ENCODE measurements around the gene NBDY. TPM values are rescaled to one million over a fixed set of nuclear protein-coding genes. Genes with fewer than 3 reads are reported as not detected.

Gene NBDY
- total and polyA plus RNA-seq, 2 of the 13 experiments (the other 11 are each of a cell fraction or from before 2014, with no cell fraction given), result 1.4 to 1.7 TPM

GRCh38 chrX:56727531-56727930, 1.5 kb upstream of the NBDY start:
- Histone ChIP-seq H2AFZ (ENCODE audit: low read length) (no peak overlapping the region), H3K36me3 (replicated peaks in 1 of 2; ENCODE audit: control insufficient read depth in 1 of 2, insufficient read depth in 2 of 2, low read length in 2 of 2) (no peaks in the 10 kb centered on the region), H3K27me3 (ENCODE audit: control insufficient read depth in 1 of 2, insufficient read depth in 2 of 2, low read length in 2 of 2) (no peaks in the 10 kb centered on the region), H3K4me1 (ENCODE audit: insufficient read depth, low read length) (no peaks in the 10 kb centered on the region), H3K79me2 (ENCODE audit: insufficient read depth, low read length) (no peaks in the 10 kb centered on the region), H3K4me2 (ENCODE audit: low read depth, low read length) (no peak overlapping the region), H3K9ac (ENCODE audit: insufficient read depth, low read depth, low read length) (no peak overlapping the region), H3K27ac (ENCODE audit: extremely low read length, insufficient read depth, low read length) (no peak overlapping the region), H3K4me3 (replicated peaks in 1 of 3; ENCODE audit: insufficient read depth in 1 of 3, low read depth in 2 of 3, low read length in 3 of 3) (no peak overlapping the region), H3K9me3 (ENCODE audit: low read length) (no peaks in the 10 kb centered on the region), H4K20me1 (ENCODE audit: insufficient read depth, low read length) (no peaks in the 10 kb centered on the region)
- no peak for DNase-seq (ENCODE audit: low spot score)
- no TSS peak for BruUV-seq (replicated peaks)
- CTCF ChIA-PET (ENCODE audit: low intra/inter-chr PET ratio, low total read pairs), result no interaction called here
- no peak for FAIRE-seq
- 7% methylated on average over 3 of the region's 3 CpGs for WGBS (ENCODE audit: low lambda C conversion rate)
- in situ Hi-C loops (cut with HindIII; ENCODE audit: extremely low pct_ligation_motif_present, low pct_unique_long_range_greater_than_20kb) (loop anchor here (25.0 kb wide), 1 partner anchor 440 kb away; no protein-coding TSS in a partner anchor), intact Hi-C loops (cut with micrococcal nuclease; ENCODE audit: unreplicated experiment) (no loop called here)
- TF ChIP-seq IRF1 (CRISPR knock-in tag; IDR thresholded peaks at IDR 0.05; ENCODE audit: low read depth) (no peak), ZSCAN20 (CRISPR knock-in tag; IDR thresholded peaks at IDR 0.05; ENCODE audit: borderline replicate concordance) (no peak), NR2F1 (CRISPR knock-in tag; IDR thresholded peaks at IDR 0.05) (no peak), FOXJ3 (CRISPR knock-in tag; IDR thresholded peaks at IDR 0.05; ENCODE audit: borderline replicate concordance) (no peak), GATAD2A (CRISPR knock-in tag; IDR thresholded peaks at IDR 0.05) (no peak), HNRNPH1 (optimal IDR thresholded peaks at IDR 0.05; ENCODE audit: low read depth, low read length) (no peak), EP300 (IDR thresholded peaks at IDR 0.05; ENCODE audit: low read depth in 2 of 2, low read length in 2 of 2) (no peak), EP300 (CRISPR knock-in tag; IDR thresholded peaks at IDR 0.05; ENCODE audit: borderline replicate concordance) (no peak), MED1 (CRISPR knock-in tag; IDR thresholded peaks at IDR 0.05) (no peak), PHB2 (IDR thresholded peaks at IDR 0.05; ENCODE audit: partially characterized antibody) (no peak), ZNF230 (CRISPR knock-in tag; IDR thresholded peaks at IDR 0.05) (no peak), STAT5B (CRISPR knock-in tag; IDR thresholded peaks at IDR 0.05) (no peak), KLF12 (CRISPR knock-in tag; IDR thresholded peaks at IDR 0.05; ENCODE audit: borderline replicate concordance) (no peak), RARA (CRISPR knock-in tag; IDR thresholded peaks at IDR 0.05) (no peak), ASH2L (IDR thresholded peaks at IDR 0.05; ENCODE audit: insufficient read length, low read depth, low read length) (no peak), TRIM22 (IDR thresholded peaks at IDR 0.05) (no peak)
- TF ChIP-seq, protein P1, sequence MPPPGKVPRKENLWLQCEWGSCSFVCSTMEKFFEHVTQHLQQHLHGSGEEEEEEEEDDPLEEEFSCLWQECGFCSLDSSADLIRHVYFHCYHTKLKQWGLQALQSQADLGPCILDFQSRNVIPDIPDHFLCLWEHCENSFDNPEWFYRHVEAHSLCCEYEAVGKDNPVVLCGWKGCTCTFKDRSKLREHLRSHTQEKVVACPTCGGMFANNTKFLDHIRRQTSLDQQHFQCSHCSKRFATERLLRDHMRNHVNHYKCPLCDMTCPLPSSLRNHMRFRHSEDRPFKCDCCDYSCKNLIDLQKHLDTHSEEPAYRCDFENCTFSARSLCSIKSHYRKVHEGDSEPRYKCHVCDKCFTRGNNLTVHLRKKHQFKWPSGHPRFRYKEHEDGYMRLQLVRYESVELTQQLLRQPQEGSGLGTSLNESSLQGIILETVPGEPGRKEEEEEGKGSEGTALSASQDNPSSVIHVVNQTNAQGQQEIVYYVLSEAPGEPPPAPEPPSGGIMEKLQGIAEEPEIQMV (CRISPR knock-in tag; IDR thresholded peaks at IDR 0.05; ENCODE audit: low read depth), result no peak
- ATAC-seq, result no peak
- POLR2A ChIA-PET, result no interaction called here
